Mesendoderm (in vitro differentiated cells): ENCODE measurements around the gene RHBDD2.
"Not testable (repeated sequence)": the region's sequence is repeated elsewhere in the genome, so short reads cannot be mapped to it uniquely, and the experiment has no call there.

Experiments used
- DNase-seq: peaks from one replicate; pipeline ENCODE4 v3.0.0; 2013
- H2AK5ac ChIP-seq: 2 replicates; pipeline ENCODE4 v1.6.1; 2013; ENCODE audit warnings: low read length, inconsistent platforms
- H2BK120ac ChIP-seq: 2 replicates; pipeline ENCODE4 v1.6.1; 2013; ENCODE audit warnings: low read depth, mild to moderate bottlenecking, low read length, moderate library complexity, mixed read lengths
- H2BK15ac ChIP-seq: replicated peaks from 2 replicates; pipeline ENCODE4 v1.6.1; 2013; ENCODE audit warnings: low read depth, mild to moderate bottlenecking, moderate library complexity
- H2BK5ac ChIP-seq: 2 replicates; pipeline ENCODE4 v1.6.1; 2013; ENCODE audit warnings: low read length, inconsistent platforms
- H3K18ac ChIP-seq: 2 replicates; pipeline ENCODE4 v1.6.1; 2013; ENCODE audit warnings: mild to moderate bottlenecking, low read length, mixed read lengths
- H3K23ac ChIP-seq: one replicate; pipeline ENCODE4 v1.6.1; 2013; ENCODE audit warnings: low read length
- H3K27ac ChIP-seq: 2 replicates; pipeline ENCODE4 v1.5.1; 2013; ENCODE audit warnings: low read depth, mild to moderate bottlenecking, inconsistent platforms, low read length, moderate library complexity
- H3K27me3 ChIP-seq: 2 replicates; pipeline ENCODE4 v1.6.1; 2013; ENCODE audit warnings: low read length, control low read depth, mild to moderate bottlenecking, inconsistent platforms; ENCODE audit not compliant: insufficient read depth, poor library complexity
- H3K36me3 ChIP-seq: 2 replicates; pipeline ENCODE4 v1.6.1; 2013; ENCODE audit warnings: low read length, inconsistent platforms; ENCODE audit not compliant: control insufficient read depth, insufficient read depth
- H3K4ac ChIP-seq: one replicate; pipeline ENCODE4 v1.6.1; 2013; ENCODE audit warnings: low read depth, mild to moderate bottlenecking, low read length, moderate library complexity
- H3K4me1 ChIP-seq: 2 replicates; pipeline ENCODE4 v1.6.1; 2013; ENCODE audit warnings: low read depth, low read length, inconsistent platforms; ENCODE audit not compliant: control insufficient read depth
- H3K4me2 ChIP-seq: 2 replicates; pipeline ENCODE4 v1.6.1; 2013; ENCODE audit warnings: low read length
- H3K4me3 ChIP-seq: 2 replicates; pipeline ENCODE4 v1.5.1; 2013; ENCODE audit warnings: mild to moderate bottlenecking, low read length
- H3K56ac ChIP-seq: one replicate; pipeline ENCODE4 v1.6.1; 2013; ENCODE audit warnings: low read length
- H3K79me1 ChIP-seq: 2 replicates; pipeline ENCODE4 v1.6.1; 2013; ENCODE audit warnings: low read length, inconsistent platforms
- H3K79me2 ChIP-seq: 2 replicates; pipeline ENCODE4 v1.6.1; 2013; ENCODE audit warnings: mild to moderate bottlenecking, low read length; ENCODE audit not compliant: control insufficient read depth, insufficient read depth
- H3K9ac ChIP-seq: 2 replicates; pipeline ENCODE4 v1.6.1; 2013; ENCODE audit warnings: low read length, inconsistent platforms
- H4K5ac ChIP-seq: one replicate; pipeline ENCODE4 v1.6.1; 2013; ENCODE audit warnings: low read length
- H4K8ac ChIP-seq: one replicate; pipeline ENCODE4 v1.6.1; 2013; ENCODE audit warnings: low read depth, mild to moderate bottlenecking, control low read depth, low read length, moderate library complexity
- WGBS: extraction: QIAGEN DNeasy Blood & Tissue Kit; methylation state at CpG from one replicate; pipeline ENCODE4 v1.1.7; 2013; ENCODE audit warnings: low lambda C conversion rate, missing lambda C conversion rate; ENCODE audit not compliant: insufficient coverage; ENCODE audit errors: extremely low coverage; 5-methylcytosine and 5-hydroxymethylcytosine counted together

Gene RHBDD2

GRCh38 chr7:75887669-75888369 lies 9.0 kb downstream of the RHBDD2 start:
- Histone ChIP-seq H2AK5ac (no peak overlapping the region), H3K27me3 (no peaks in the 10 kb centered on the region), H3K4ac (no peak overlapping the region), H3K79me2 (no peaks in the 10 kb centered on the region), H3K79me1 (peaks cover 4% of the 10 kb centered on the region), H2BK5ac (no peak overlapping the region), H2BK15ac (no peak overlapping the region), H3K56ac (no peak overlapping the region), H3K36me3 (peaks cover 15% of the 10 kb centered on the region), H3K27ac (no peak overlapping the region), H3K23ac (no peak overlapping the region), H4K5ac (no peak overlapping the region), H3K9ac (no peak overlapping the region), H2BK120ac (no peak overlapping the region), H3K4me3 (no peak overlapping the region), H3K18ac (no peak overlapping the region), H3K4me2 (no peak overlapping the region), H3K4me1 (no peaks in the 10 kb centered on the region), H4K8ac (no peak overlapping the region)
- no peak for DNase-seq
- no CpG with 5 or more reads among the region's 13 CpGs for WGBS

GRCh38 chr7:75888464-75889222 lies 9.8 kb downstream of the RHBDD2 start:
- Histone ChIP-seq H3K27me3 (no peaks in the 10 kb centered on the region), H3K4ac (no peak overlapping the region), H3K9ac (no peak overlapping the region), H3K79me1 (peaks cover 2% of the 10 kb centered on the region), H2BK15ac (no peak overlapping the region), H3K23ac (no peak overlapping the region), H3K79me2 (no peaks in the 10 kb centered on the region), H3K36me3 (peaks cover 10% of the 10 kb centered on the region), H3K4me3 (no peak overlapping the region), H2BK5ac (no peak overlapping the region), H2AK5ac (no peak overlapping the region), H2BK120ac (no peak overlapping the region), H4K5ac (no peak overlapping the region), H3K4me2 (no peak overlapping the region), H3K27ac (no peak overlapping the region), H4K8ac (no peak overlapping the region), H3K18ac (no peak overlapping the region), H3K56ac (no peak overlapping the region), H3K4me1 (no peaks in the 10 kb centered on the region)
- WGBS, result no CpG with 5 or more reads among the region's 23 CpGs
- DNase-seq, result no peak

- no peaks in the 10 kb centered on the region for H3K79me2 ChIP-seq
- H4K8ac ChIP-seq, result no peak overlapping the region
- no peak overlapping the region for H3K4ac ChIP-seq
- H3K4me1 ChIP-seq, result no peaks in the 10 kb centered on the region
- WGBS, result no CpG with 5 or more reads among the region's 11 CpGs
- H3K79me1 ChIP-seq, result peaks cover 2% of the 10 kb centered on the region
- no peak overlapping the region for H2BK15ac ChIP-seq
- H2BK5ac ChIP-seq, result no peak overlapping the region
- no peak overlapping the region for H3K9ac ChIP-seq
- no peaks in the 10 kb centered on the region for H3K27me3 ChIP-seq
- H2BK120ac ChIP-seq, result no peak overlapping the region
- H4K5ac ChIP-seq, result no peak overlapping the region
- H3K18ac ChIP-seq, result no peak overlapping the region
- no peak overlapping the region for H2AK5ac ChIP-seq
- no peak overlapping the region for H3K56ac ChIP-seq
- no peak overlapping the region for H3K4me3 ChIP-seq
- no peak for DNase-seq
- no peak overlapping the region for H3K27ac ChIP-seq
- H3K4me2 ChIP-seq, result no peak overlapping the region
- H3K23ac ChIP-seq, result no peak overlapping the region
- peaks cover 10% of the 10 kb centered on the region for H3K36me3 ChIP-seq
These were observed 10.5 kb downstream of the RHBDD2 start for GRCh38 chr7:75889223-75889825.

GRCh38 chr7:75889826-75890225 lies 11.0 kb downstream of the RHBDD2 start:
- Histone ChIP-seq H3K18ac (no peak overlapping the region), H4K5ac (no peak overlapping the region), H3K9ac (no peak overlapping the region), H3K36me3 (peaks cover 10% of the 10 kb centered on the region), H3K4me2 (no peak overlapping the region), H2AK5ac (no peak overlapping the region), H3K79me2 (no peaks in the 10 kb centered on the region), H3K4me1 (no peaks in the 10 kb centered on the region), H3K27me3 (no peaks in the 10 kb centered on the region), H3K4ac (no peak overlapping the region), H4K8ac (no peak overlapping the region), H2BK15ac (no peak overlapping the region), H3K4me3 (no peak overlapping the region), H3K27ac (no peak overlapping the region), H3K56ac (no peak overlapping the region), H2BK5ac (no peak overlapping the region), H3K79me1 (no peaks in the 10 kb centered on the region), H3K23ac (no peak overlapping the region), H2BK120ac (no peak overlapping the region)
- WGBS, result no CpG with 5 or more reads among the region's 11 CpGs
- no peak for DNase-seq

DNA sequence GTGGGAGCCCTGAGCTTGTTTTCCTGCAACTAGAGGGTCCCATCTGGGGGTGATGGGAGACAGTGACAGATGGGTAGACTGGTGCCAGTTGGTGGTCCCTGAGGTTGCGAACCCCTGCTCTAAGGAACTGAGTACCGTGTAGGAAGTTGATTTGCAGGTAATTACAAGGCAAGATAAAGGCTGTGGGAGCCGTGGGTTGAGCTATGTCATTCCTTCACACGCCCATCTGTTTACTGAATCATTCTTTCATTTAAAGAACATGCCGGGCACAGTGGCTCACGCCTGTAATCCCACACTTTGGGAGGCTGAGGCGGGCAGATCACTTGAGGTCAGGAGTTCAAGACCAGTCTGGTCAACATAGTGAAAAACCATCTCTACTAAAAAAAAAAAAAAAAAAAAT lies 12.4 kb downstream of the RHBDD2 start:
- H3K79me1 ChIP-seq, H3K18ac ChIP-seq, H3K23ac ChIP-seq, H3K36me3 ChIP-seq, H4K5ac ChIP-seq, H3K4me3 ChIP-seq, H3K9ac ChIP-seq, H3K27me3 ChIP-seq, H3K4ac ChIP-seq, H2BK120ac ChIP-seq, DNase-seq, H2BK5ac ChIP-seq, H3K56ac ChIP-seq, H3K4me1 ChIP-seq, H2BK15ac ChIP-seq, H4K8ac ChIP-seq, H3K79me2 ChIP-seq, H3K27ac ChIP-seq, H3K4me2 ChIP-seq, H2AK5ac ChIP-seq: not testable (repeated sequence)
- WGBS, result no CpG with 5 or more reads among the region's 7 CpGs
